SU-DHL-6 (cell line): ENCODE measurements around the gene MADD.

Experiments
- H2AFZ ChIP-seq: fragments of 200-600 bp; sonication (generic); 2 replicates; pipeline ENCODE4 v1.6.1; 2014; ENCODE audit warnings: low read depth, mild to moderate bottlenecking, moderate library complexity, mixed read lengths, antibody characterized with exemption, low read length; ENCODE audit not compliant: severe bottlenecking
- H3F3A ChIP-seq: fragments of 200-600 bp; shearing (Covaris generic); 2 replicates; pipeline ENCODE4 v1.6.0; 2016; ENCODE audit warnings: antibody characterized with exemption, mild to moderate bottlenecking; ENCODE audit not compliant: insufficient read depth
- H3K27ac ChIP-seq: fragments of 200-600 bp; sonication (generic); 2 replicates; pipeline ENCODE4 v1.5.1; 2016; ENCODE audit warnings: low read depth, mild to moderate bottlenecking, low read length, moderate library complexity, mixed read lengths
- H3K27me3 ChIP-seq: fragments of 200-600 bp; sonication (generic), shearing (Covaris generic); 2 replicates; pipeline ENCODE4 v1.6.0; 2014; ENCODE audit warnings: mild to moderate bottlenecking, low read length
- H3K36me3 ChIP-seq: fragments of 200-600 bp; sonication (generic); 2 replicates; pipeline ENCODE4 v1.6.1; 2014; ENCODE audit warnings: mild to moderate bottlenecking, low read length, mixed read lengths
- H3K4me2 ChIP-seq: fragments of 300-600, 200-600 bp; shearing (Covaris generic), sonication (generic); 2 replicates; pipeline ENCODE4 v1.6.0; 2014; ENCODE audit warnings: low read length, low read depth, mild to moderate bottlenecking; ENCODE audit not compliant: poor library complexity, severe bottlenecking
- H3K4me3 ChIP-seq: fragments of 200-600 bp; sonication (generic); 2 replicates; pipeline ENCODE4 v1.5.1; 2014; ENCODE audit warnings: antibody characterized with exemption, low read length, mild to moderate bottlenecking, mixed read lengths; ENCODE audit not compliant: insufficient read depth, poor library complexity, severe bottlenecking
- H3K79me2 ChIP-seq: fragments of 200-600 bp; sonication (generic); 2 replicates; pipeline ENCODE4 v1.6.1; 2014; ENCODE audit warnings: mild to moderate bottlenecking, low read length, moderate library complexity; ENCODE audit not compliant: insufficient read depth
- H3K9ac ChIP-seq: fragments of 200-600 bp; sonication (generic); 2 replicates; pipeline ENCODE4 v1.7.0; 2014; ENCODE audit warnings: mild to moderate bottlenecking, low read length
- H3K9me2 ChIP-seq: fragments of 200-600 bp; sonication (generic); replicated peaks from 2 replicates; pipeline ENCODE4 v1.6.1; 2014; ENCODE audit warnings: low read length; ENCODE audit not compliant: insufficient read depth
- H3K9me3 ChIP-seq: fragments of 200-600 bp; sonication (generic); 2 replicates; pipeline ENCODE4 v1.6.1; 2014; ENCODE audit warnings: low read length, mixed read lengths; ENCODE audit not compliant: insufficient read depth
- H4K20me1 ChIP-seq: fragments of 200-600 bp; sonication (generic); 2 replicates; pipeline ENCODE4 v1.6.1; 2014; ENCODE audit warnings: low read depth, mild to moderate bottlenecking, antibody characterized with exemption, low read length, moderate library complexity, mixed read lengths
- CTCF ChIP-seq: fragments of 200-600 bp; sonication (generic); IDR thresholded peaks from one replicate; pipeline ENCODE4 v1.5.1; 2017; ENCODE audit warnings: antibody characterized with exemption, mild to moderate bottlenecking, low read length, moderate library complexity; ENCODE audit not compliant: insufficient read depth, poor library complexity, severe bottlenecking
- EZH2phosphoT487 ChIP-seq: fragments of 200-600 bp; sonication (generic), shearing (Covaris generic); conservative IDR thresholded peaks from 2 replicates; pipeline ENCODE4 v1.6.1; 2018; ENCODE audit warnings: mild to moderate bottlenecking, antibody characterized with exemption, low read length, moderate library complexity, mixed read lengths

The MADD gene

GRCh38 chr11:47285969-47286770, 16.2 kb downstream of the MADD start:
- no peak for TF ChIP-seq EZH2phosphoT487
- no peak for TF ChIP-seq CTCF
- no peak overlapping the region for H3K27ac ChIP-seq
- H3K9ac ChIP-seq = no peak overlapping the region
- H3K9me2 ChIP-seq = no peaks in the 10 kb centered on the region
- H3K79me2 ChIP-seq = no peaks in the 10 kb centered on the region
- no peaks in the 10 kb centered on the region for H4K20me1 ChIP-seq
- H2AFZ ChIP-seq = no peak overlapping the region
- no peak overlapping the region for H3K4me2 ChIP-seq
- H3F3A ChIP-seq = no peaks in the 10 kb centered on the region
- H3K27me3 ChIP-seq = no peaks in the 10 kb centered on the region
- peaks cover 4% of the 10 kb centered on the region; the same call in 1 of the 2 replicates for H3K36me3 ChIP-seq
- H3K9me3 ChIP-seq = no peaks in the 10 kb centered on the region
- H3K4me3 ChIP-seq = no peak overlapping the region

DNA sequence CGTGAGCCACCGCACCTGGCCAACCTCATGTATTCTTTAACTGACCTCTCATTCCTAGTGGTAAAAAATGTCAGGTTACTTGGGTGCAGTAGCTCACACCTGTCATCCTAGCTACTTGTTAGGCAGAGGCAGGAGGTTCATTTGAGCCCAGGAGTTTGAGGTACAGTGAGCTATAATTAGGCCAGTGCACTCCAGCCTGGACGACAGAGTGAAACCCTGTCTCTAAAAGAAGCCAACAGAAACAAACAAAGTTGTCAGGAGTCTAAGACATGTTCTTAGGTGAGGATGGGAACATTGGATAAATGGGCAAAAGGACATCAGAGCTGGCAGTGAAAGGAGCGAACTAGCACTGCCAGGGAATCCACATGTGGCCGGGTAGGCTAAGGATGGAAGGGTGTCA, 18.1 kb downstream of the MADD start:
- no peaks in the 10 kb centered on the region for H3K9me2 ChIP-seq
- H3K36me3 ChIP-seq = 0 out of 2 replicates have a peak, but pooled peaks cover 5% of the 10 kb centered on the region
- no peaks in the 10 kb centered on the region for H3K9me3 ChIP-seq
- H3F3A ChIP-seq = no peaks in the 10 kb centered on the region
- H3K27ac ChIP-seq = no peak overlapping the region
- no peaks in the 10 kb centered on the region for H4K20me1 ChIP-seq
- H2AFZ ChIP-seq = no peak overlapping the region
- no peak overlapping the region for H3K4me2 ChIP-seq
- H3K4me3 ChIP-seq = no peak overlapping the region
- H3K27me3 ChIP-seq = no peaks in the 10 kb centered on the region
- no peaks in the 10 kb centered on the region for H3K79me2 ChIP-seq
- no peak overlapping the region for H3K9ac ChIP-seq
- TF ChIP-seq EZH2phosphoT487 = no peak

GRCh38 chr11:47289856-47290255, 19.9 kb downstream of the MADD start:
- H3K9me3 ChIP-seq = no peaks in the 10 kb centered on the region

More at GRCh38 chr11:47289856-47290255, 19.9 kb downstream of the MADD start:
- Histone ChIP-seq H3K27ac (no peak overlapping the region), H4K20me1 (no peaks in the 10 kb centered on the region), H3F3A (no peaks in the 10 kb centered on the region), H3K36me3 (0 out of 2 replicates have a peak, but pooled peaks cover 5% of the 10 kb centered on the region), H2AFZ (no peak overlapping the region), H3K9me2 (no peaks in the 10 kb centered on the region), H3K4me3 (no peak overlapping the region), H3K79me2 (no peaks in the 10 kb centered on the region), H3K9ac (no peak overlapping the region), H3K4me2 (no peak overlapping the region), H3K27me3 (no peaks in the 10 kb centered on the region)
- TF ChIP-seq CTCF (no peak), EZH2phosphoT487 (no peak)
